PFSK-1 (cell line): ENCODE data around the gene MARCKS.

ENCODE experiments used
- TAF1 ChIP-seq: IDR thresholded peaks from 2 replicates; pipeline ENCODE4 v1.6.1; 2012; ENCODE audit warnings: low read length, control low read depth, borderline replicate concordance; ENCODE audit not compliant: insufficient read depth
- TF ChIP-seq, protein P1 (sequence below), 2 experiments: IDR thresholded peaks; 2 replicates each; pipeline versions ENCODE4 v1.6.1 to v1.8.0; 2011 to 2012; ENCODE audit warnings: low read depth in 2 of 2, low read length in 2 of 2, control low read depth in 1 of 2, inconsistent platforms in 1 of 2, mild to moderate bottlenecking in 1 of 2, moderate library complexity in 1 of 2; ENCODE audit not compliant: insufficient read depth in 1 of 2

DNA sequence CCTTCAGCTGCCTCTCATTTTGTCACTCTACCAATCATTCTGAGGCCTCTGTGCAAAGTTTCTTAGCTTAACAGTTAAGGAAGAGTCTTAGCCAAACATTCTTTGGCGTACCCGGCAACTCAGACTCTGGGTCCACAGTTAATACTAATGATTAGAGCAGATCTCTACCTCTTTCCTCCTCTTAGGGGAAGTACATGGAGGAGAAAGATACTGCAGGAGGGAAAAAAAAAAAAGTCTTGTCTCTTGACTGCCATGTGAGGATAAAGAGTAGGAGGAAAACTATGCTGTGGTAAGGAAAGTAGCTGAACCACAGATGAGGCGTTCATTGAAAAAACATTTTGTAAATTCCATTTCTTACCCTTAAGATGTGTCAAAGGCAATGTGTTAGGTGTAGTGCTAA, 44.0 kb upstream of the MARCKS start:
- no peak for TF ChIP-seq TAF1
- TF ChIP-seq, protein P1, sequence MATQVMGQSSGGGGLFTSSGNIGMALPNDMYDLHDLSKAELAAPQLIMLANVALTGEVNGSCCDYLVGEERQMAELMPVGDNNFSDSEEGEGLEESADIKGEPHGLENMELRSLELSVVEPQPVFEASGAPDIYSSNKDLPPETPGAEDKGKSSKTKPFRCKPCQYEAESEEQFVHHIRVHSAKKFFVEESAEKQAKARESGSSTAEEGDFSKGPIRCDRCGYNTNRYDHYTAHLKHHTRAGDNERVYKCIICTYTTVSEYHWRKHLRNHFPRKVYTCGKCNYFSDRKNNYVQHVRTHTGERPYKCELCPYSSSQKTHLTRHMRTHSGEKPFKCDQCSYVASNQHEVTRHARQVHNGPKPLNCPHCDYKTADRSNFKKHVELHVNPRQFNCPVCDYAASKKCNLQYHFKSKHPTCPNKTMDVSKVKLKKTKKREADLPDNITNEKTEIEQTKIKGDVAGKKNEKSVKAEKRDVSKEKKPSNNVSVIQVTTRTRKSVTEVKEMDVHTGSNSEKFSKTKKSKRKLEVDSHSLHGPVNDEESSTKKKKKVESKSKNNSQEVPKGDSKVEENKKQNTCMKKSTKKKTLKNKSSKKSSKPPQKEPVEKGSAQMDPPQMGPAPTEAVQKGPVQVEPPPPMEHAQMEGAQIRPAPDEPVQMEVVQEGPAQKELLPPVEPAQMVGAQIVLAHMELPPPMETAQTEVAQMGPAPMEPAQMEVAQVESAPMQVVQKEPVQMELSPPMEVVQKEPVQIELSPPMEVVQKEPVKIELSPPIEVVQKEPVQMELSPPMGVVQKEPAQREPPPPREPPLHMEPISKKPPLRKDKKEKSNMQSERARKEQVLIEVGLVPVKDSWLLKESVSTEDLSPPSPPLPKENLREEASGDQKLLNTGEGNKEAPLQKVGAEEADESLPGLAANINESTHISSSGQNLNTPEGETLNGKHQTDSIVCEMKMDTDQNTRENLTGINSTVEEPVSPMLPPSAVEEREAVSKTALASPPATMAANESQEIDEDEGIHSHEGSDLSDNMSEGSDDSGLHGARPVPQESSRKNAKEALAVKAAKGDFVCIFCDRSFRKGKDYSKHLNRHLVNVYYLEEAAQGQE (IDR thresholded peaks at IDR 0.05; ENCODE audit: insufficient read depth in 1 of 2, low read depth in 2 of 2, low read length in 2 of 2): no peak
